ENCODE data around the gene TGFBR3L.

The TGFBR3L gene

GRCh38 chr19:7868671-7869452 lies 45.8 kb upstream of the TGFBR3L start:
- Histone ChIP-seq H3K27ac (peak overlapping the region; percentile 29 to 35), H3K4me3 (peak overlapping the region; percentile 38 to 54), H3K27me3 (peaks cover 0 to 51% of the 10 kb centered on the region in 2 donors), H3K4me1 (peaks cover 0 to 54% (median 38%) of the 10 kb centered on the region in 4 donors), H3K36me3 (peaks cover 0 to 5% (median 2%) of the 10 kb centered on the region in 3 donors), H3K9me3 (no peaks in the 10 kb centered on the region)
- intact Hi-C loops (cut with DNase I; ENCODE audit: low total_unique reads): no loop called here
- DNase-seq: peak; percentile 33 to 79
- TF ChIP-seq CTCF (IDR thresholded peaks at IDR 0.05): peak; percentile 75 to 81

- no peak for DNase-seq
- intact Hi-C loops (cut with DNase I; ENCODE audit: low total_unique reads): no loop called here
- peaks cover 0 to 60% (median 43%) of the 10 kb centered on the region in 4 donors for H3K4me1 ChIP-seq
Measured at GRCh38 chr19:7869453-7869909, 45.1 kb upstream of the TGFBR3L start.

GRCh38 chr19:7869910-7870511 lies 44.6 kb upstream of the TGFBR3L start:
- intact Hi-C loops (cut with DNase I; ENCODE audit: low total_unique reads): no loop called here
- Histone ChIP-seq H3K27me3 (peaks cover 0 to 51% of the 10 kb centered on the region in 2 donors), H3K36me3 (no peaks in the 10 kb centered on the region), H3K4me3 (peak overlapping the region; percentile 38 to 54), H3K27ac (peak overlapping the region; percentile 29 to 35), H3K9me3 (no peaks in the 10 kb centered on the region), H3K4me1 (peaks cover 0 to 63% (median 44%) of the 10 kb centered on the region in 4 donors)
- no peak for TF ChIP-seq CTCF (IDR thresholded peaks at IDR 0.05)
- no peak for DNase-seq

More at GRCh38 chr19:7869453-7869909, 45.1 kb upstream of the TGFBR3L start:
- Histone ChIP-seq H3K36me3 (no peaks in the 10 kb centered on the region), H3K27me3 (peaks cover 0 to 51% of the 10 kb centered on the region in 2 donors), H3K9me3 (no peaks in the 10 kb centered on the region), H3K27ac (peak overlapping the region; percentile 29 to 35), H3K4me3 (peak overlapping the region; percentile 38 to 54)
- TF ChIP-seq CTCF (IDR thresholded peaks at IDR 0.05): no peak

- Histone ChIP-seq H3K36me3 (no peaks in the 10 kb centered on the region), H3K27ac (no peak overlapping the region), H3K9me3 (no peaks in the 10 kb centered on the region), H3K27me3 (peaks cover 0 to 52% of the 10 kb centered on the region in 2 donors), H3K4me3 (no peak overlapping the region), H3K4me1 (peaks cover 0 to 63% (median 44%) of the 10 kb centered on the region in 4 donors)
- DNase-seq: no peak
- intact Hi-C loops (cut with DNase I; ENCODE audit: low total_unique reads): no loop called here
- TF ChIP-seq CTCF (IDR thresholded peaks at IDR 0.05): no peak
Measured at GRCh38 chr19:7870571-7871436, 43.8 kb upstream of the TGFBR3L start.

Measured in tibial artery (tissue), 4 donors.